AG04450 (cell line): ENCODE data around the gene NUMB. TPM values are rescaled to one million over a fixed set of nuclear protein-coding genes. Genes with fewer than 3 reads are reported as not detected.

Source experiments
- CTCF ChIA-PET: fragments of 300-600, 350-600 bp; formaldehyde crosslinking; extraction: SDS; loops from one replicate; lab custom pipeline; 2022; ENCODE audit warnings: antibody characterized with exemption, inconsistent platforms; lab: Charles Lee
- POLR2A ChIA-PET: fragments of 350-600 bp; formaldehyde crosslinking; extraction: SDS; loops from one replicate; lab custom pipeline; 2021; ENCODE audit warnings: antibody characterized with exemption, inconsistent platforms; lab: Yijun Ruan, JAX
- DNase-seq: peaks from one replicate; pipeline ENCODE4 v3.0.0-alpha.2; 2011; ENCODE audit warnings: low read depth, low spot score
- H3K27ac ChIP-seq: one replicate; pipeline ENCODE4 v1.5.1; 2012; ENCODE audit warnings: low read depth, low read length, control low read depth
- H3K27me3 ChIP-seq: one replicate; pipeline ENCODE4 v1.6.0; 2012; ENCODE audit warnings: low read length; ENCODE audit not compliant: control insufficient read depth, insufficient read depth
- H3K4me3 ChIP-seq: 2 replicates; pipeline ENCODE4 v1.5.1; 2011; ENCODE audit warnings: mild to moderate bottlenecking, low read depth, low read length, control low read depth
- H3K9me3 ChIP-seq: 2 replicates; pipeline ENCODE4 v1.5.1; 2012; ENCODE audit warnings: low read length; ENCODE audit not compliant: control insufficient read depth, insufficient read depth
- polyA plus RNA-seq: library from polyadenylated mRNA; depleted of rRNA; stranded (reverse); fragments of >200 nt; gene quantifications from 2 replicates; pipeline ENCODE4 v1.2.3, GENCODE V29; 2011
- TF ChIP-seq, protein P1 (sequence below): IDR thresholded peaks from 2 replicates; pipeline ENCODE4 v1.5.1; 2011; ENCODE audit warnings: low read depth, low read length, control low read depth, inconsistent platforms

The NUMB gene
- polyA plus RNA-seq, 1 experiment = 152 TPM

DNA sequence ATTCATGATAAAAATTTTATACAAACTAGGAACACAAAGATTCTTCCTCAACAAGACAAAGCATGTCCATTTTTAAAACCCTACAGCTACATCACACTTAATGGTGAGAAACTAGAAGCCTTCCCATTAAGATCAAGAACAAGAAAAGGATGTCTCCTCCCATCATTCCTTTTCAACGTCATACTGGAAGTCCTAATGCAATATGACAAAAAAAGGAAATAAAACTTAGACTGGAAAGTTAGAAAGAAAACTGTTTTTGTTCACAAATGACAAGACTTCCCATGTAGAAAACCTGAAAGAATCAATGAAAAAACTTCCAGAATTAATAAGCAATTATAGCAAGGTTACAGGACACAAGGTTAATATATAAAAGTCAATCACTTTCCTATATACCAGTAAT is 82.5 kb downstream of the NUMB start:
- no peak for DNase-seq
- TF ChIP-seq, protein P1, sequence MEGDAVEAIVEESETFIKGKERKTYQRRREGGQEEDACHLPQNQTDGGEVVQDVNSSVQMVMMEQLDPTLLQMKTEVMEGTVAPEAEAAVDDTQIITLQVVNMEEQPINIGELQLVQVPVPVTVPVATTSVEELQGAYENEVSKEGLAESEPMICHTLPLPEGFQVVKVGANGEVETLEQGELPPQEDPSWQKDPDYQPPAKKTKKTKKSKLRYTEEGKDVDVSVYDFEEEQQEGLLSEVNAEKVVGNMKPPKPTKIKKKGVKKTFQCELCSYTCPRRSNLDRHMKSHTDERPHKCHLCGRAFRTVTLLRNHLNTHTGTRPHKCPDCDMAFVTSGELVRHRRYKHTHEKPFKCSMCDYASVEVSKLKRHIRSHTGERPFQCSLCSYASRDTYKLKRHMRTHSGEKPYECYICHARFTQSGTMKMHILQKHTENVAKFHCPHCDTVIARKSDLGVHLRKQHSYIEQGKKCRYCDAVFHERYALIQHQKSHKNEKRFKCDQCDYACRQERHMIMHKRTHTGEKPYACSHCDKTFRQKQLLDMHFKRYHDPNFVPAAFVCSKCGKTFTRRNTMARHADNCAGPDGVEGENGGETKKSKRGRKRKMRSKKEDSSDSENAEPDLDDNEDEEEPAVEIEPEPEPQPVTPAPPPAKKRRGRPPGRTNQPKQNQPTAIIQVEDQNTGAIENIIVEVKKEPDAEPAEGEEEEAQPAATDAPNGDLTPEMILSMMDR = no peak
- CTCF ChIA-PET = no interaction called here
- no peak overlapping the region for H3K27ac ChIP-seq
- H3K9me3 ChIP-seq = no peaks in the 10 kb centered on the region
- POLR2A ChIA-PET = no interaction called here
- H3K27me3 ChIP-seq = no peaks in the 10 kb centered on the region
- H3K4me3 ChIP-seq = no peak overlapping the region

DNA sequence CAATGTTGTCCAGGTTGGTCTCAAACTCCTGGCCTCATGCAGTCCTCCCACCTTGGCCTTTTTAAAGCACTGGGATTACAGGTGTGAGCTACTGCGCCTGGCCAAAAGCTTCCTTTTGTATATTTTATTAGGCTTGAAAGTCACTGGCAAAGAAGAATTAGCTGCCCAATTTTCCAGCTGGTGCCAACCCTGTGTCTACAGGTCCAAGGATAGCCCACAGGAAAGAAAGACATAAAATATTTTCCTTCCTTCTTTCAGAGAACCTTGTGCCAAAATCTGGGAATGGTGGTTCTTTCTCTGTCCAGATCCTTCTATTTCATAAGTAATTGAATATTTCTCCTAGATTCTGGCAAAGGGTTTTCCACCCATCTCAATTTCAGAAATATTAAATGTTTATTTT is 84.1 kb downstream of the NUMB start:
- DNase-seq = no peak
- no peak overlapping the region for H3K27ac ChIP-seq
- no peaks in the 10 kb centered on the region for H3K9me3 ChIP-seq
- H3K27me3 ChIP-seq = no peaks in the 10 kb centered on the region
- H3K4me3 ChIP-seq = no peak overlapping the region
- ChIA-PET CTCF (interaction anchor here (0.9 kb wide), 1 partner anchor 79 kb away, joined by 3 read pairs; no protein-coding TSS in a partner anchor), POLR2A (no interaction called here)
- TF ChIP-seq, protein P1 = no peak

DNA sequence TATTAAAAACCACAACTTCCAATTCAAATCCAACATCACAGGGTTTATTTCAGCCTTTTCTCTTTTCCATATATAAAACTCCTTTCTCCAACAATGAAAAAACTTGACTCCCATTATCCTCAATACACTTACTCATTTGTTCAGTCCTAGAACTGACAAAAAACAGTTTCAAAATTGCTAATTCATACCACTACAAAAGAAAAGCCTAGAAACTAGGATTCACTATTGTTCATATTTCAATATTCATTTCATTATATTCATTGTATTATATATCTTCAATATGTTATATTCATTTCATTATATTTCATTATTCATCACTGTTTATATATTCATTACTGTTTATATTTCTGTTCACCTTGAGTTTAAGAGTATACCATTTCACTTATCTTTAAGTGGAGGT is 85.8 kb downstream of the NUMB start:
- ChIA-PET POLR2A (no interaction called here), CTCF (no interaction called here)

DNA sequence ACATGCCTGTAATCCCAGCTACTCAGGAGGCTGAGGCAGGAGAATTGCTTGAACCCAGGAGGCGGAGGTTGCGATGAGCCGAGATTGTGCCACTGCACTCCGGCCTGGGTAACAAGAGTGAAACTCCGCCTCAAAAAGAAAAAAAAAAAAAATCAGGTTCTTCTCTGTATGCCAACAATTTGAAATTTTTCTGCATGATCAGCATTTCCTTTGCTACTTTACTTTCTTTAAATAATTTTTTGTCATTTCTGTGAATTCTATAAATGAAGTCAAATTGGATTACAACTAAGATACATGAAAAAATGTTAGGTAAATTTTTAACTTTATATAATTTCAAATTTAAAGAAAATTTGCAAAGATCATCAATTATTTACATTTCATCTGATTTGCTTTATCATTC is 87.8 kb downstream of the NUMB start:
- POLR2A ChIA-PET = no interaction called here
- TF ChIP-seq, protein P1 = no peak
- no peaks in the 10 kb centered on the region for H3K9me3 ChIP-seq
- H3K27ac ChIP-seq = no peak overlapping the region
- CTCF ChIA-PET = no interaction called here
- DNase-seq = no peak
- H3K4me3 ChIP-seq = no peak overlapping the region
- no peaks in the 10 kb centered on the region for H3K27me3 ChIP-seq

More for the DNA sequence above, 85.8 kb downstream of the NUMB start:
- no peak overlapping the region for H3K27ac ChIP-seq
- H3K4me3 ChIP-seq = no peak overlapping the region
- no peak for DNase-seq
- no peaks in the 10 kb centered on the region for H3K27me3 ChIP-seq
- TF ChIP-seq, protein P1 = no peak
- H3K9me3 ChIP-seq = no peaks in the 10 kb centered on the region

DNA sequence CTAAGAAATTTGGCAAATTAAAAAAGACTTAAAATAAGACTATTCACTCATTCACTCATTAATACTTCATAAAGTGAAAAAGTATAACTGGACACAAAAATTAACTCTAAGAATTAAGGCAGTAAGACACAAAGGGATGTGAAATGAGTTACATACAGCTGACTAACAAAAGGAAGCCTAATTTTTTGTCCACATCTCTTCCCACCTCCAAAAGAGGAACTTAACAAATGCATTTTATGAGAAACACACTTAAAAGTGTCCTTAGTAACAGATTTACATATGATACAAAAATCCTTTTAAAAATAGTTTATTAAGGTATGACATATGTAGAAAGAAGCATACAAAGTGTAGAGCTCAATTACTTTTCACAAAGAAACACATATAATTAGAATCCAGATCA is 88.9 kb downstream of the NUMB start:
- POLR2A ChIA-PET = no interaction called here
- H3K4me3 ChIP-seq = no peak overlapping the region
- no peak for DNase-seq
- no peak overlapping the region for H3K27ac ChIP-seq
- CTCF ChIA-PET = interaction anchor here (0.6 kb wide), 1 partner anchor 352 kb away, joined by 3 read pairs; no protein-coding TSS in a partner anchor
- H3K27me3 ChIP-seq = no peaks in the 10 kb centered on the region
- H3K9me3 ChIP-seq = no peaks in the 10 kb centered on the region
- TF ChIP-seq, protein P1 = no peak
